HAP-1 (cell line): ENCODE data around the gene ARHGEF33.
A peak's percentile ranks its signal among the peaks of the same experiment; 100 is the strongest.

Source experiments
- DNase-seq, 2 experiments: peaks; one replicate each; pipeline ENCODE4 v3.0.0-alpha.2; 2016 to 2020; ENCODE audit warnings: low spot score in 2 of 2
- H3K27me3 ChIP-seq: fragments of 250-450 bp; sonication (Bioruptor Pico); 2 replicates; pipeline ENCODE4 v1.5.1; 2020; ENCODE audit warnings: low read depth, mild to moderate bottlenecking, moderate library complexity
- H3K36me3 ChIP-seq: fragments of 250-450 bp; sonication (Bioruptor Pico); replicated peaks from 2 replicates; pipeline ENCODE4 v1.5.1; 2020; ENCODE audit warnings: mild to moderate bottlenecking
- H3K4me1 ChIP-seq: fragments of 250-450 bp; sonication (Bioruptor Pico); 2 replicates; pipeline ENCODE4 v1.5.1; 2020; ENCODE audit warnings: mild to moderate bottlenecking
- H3K4me3 ChIP-seq: fragments of 250-450 bp; sonication (Bioruptor Pico); 2 replicates; pipeline ENCODE4 v1.5.1; 2020; ENCODE audit warnings: mild to moderate bottlenecking, moderate library complexity
- H3K9me3 ChIP-seq: fragments of 250-450 bp; sonication (Bioruptor Pico); 2 replicates; pipeline ENCODE4 v1.5.1; 2020; ENCODE audit warnings: mild to moderate bottlenecking, moderate library complexity
- in situ Hi-C: fragments of 300-500 bp; cut with MboI; formaldehyde crosslinking; loops from 3 replicates; pipeline ENCODE4 v1.14.3; 2020; ENCODE audit warnings: low sequenced_read_pairs, inconsistent platforms, mixed read lengths

Gene ARHGEF33

DNA sequence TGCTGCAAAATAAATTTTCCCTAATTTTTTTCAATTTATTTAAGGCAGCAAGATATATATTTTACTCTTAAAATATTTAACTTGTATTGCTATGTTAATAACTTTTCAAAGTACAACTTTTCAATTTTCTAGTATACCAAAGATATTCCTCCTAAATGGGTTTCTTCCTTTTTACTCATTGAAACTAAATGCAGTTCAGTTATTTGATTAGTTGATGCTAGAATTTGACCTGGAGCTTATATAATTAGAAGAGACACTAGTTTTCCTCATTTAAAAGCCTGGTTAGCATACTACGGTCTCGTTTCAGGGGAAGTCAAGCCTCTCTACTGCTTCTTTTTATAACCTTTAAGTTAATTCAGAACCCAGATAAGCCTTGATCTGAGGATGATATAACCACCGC is at the start of gene ARHGEF33:
TSS of gene ARHGEF33 (plus strand) at position 301 of the 400 bp plus-strand sequence. CDS start 29,573 bp downstream, outside the sequence.
- no peak for DNase-seq
- no peak within 1 kb of the TSS for H3K4me3 ChIP-seq
- H3K9me3 ChIP-seq, result no peaks in the 10 kb centered on the region
- no peaks in the 10 kb centered on the region for H3K36me3 ChIP-seq
- 0 out of 2 replicates have a peak, but pooled peaks cover 2% of the 10 kb centered on the region for H3K27me3 ChIP-seq
- in situ Hi-C loops, result no loop called here
- no peaks in the 10 kb centered on the region for H3K4me1 ChIP-seq

GRCh38 chr2:38850045-38850444 is 39.6 kb upstream of the ARHGEF33 start:
- in situ Hi-C loops, result no loop called here
- peaks cover 20% of the 10 kb centered on the region for H3K36me3 ChIP-seq

DNA sequence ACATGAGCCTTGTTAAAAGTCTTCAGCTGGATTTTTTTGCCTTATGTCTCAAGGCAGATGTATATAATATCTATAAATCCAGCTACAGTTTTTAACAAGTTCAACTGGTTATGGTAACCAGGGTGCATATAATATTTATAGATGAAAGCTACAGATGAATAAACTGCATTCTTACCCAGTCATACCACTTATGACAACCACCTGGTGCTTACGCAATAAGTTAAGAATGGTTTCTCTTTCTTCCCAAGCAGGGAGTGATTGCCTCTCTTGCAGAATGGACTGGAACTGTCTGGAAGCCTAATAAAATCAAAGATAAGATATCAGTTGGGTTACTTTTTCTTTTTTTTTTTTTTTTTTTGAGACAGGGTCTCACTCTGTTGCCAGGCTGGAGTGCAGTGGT is 33.5 kb upstream of the ARHGEF33 start:
- Histone ChIP-seq H3K4me3 (no peak overlapping the region), H3K27me3 (no peaks in the 10 kb centered on the region), H3K36me3 (peaks cover 41% of the 10 kb centered on the region), H3K9me3 (no peaks in the 10 kb centered on the region), H3K4me1 (no peaks in the 10 kb centered on the region)
- no peak for DNase-seq
- in situ Hi-C loops, result no loop called here

More at GRCh38 chr2:38850045-38850444, 39.6 kb upstream of the ARHGEF33 start:
- Histone ChIP-seq H3K4me3 (no peak overlapping the region), H3K9me3 (no peaks in the 10 kb centered on the region), H3K27me3 (no peaks in the 10 kb centered on the region), H3K4me1 (no peaks in the 10 kb centered on the region)
- DNase-seq, result no peak

- DNase-seq, result peak in 1 of 2 experiments; percentile 39
- no peak overlapping the region for H3K4me3 ChIP-seq
- H3K36me3 ChIP-seq, result peaks cover 36% of the 10 kb centered on the region
- H3K4me1 ChIP-seq, result peaks cover 14% of the 10 kb centered on the region
- no peaks in the 10 kb centered on the region for H3K27me3 ChIP-seq
- no peaks in the 10 kb centered on the region for H3K9me3 ChIP-seq
- in situ Hi-C loops, result no loop called here
Observed at GRCh38 chr2:38862476-38862875, 27.2 kb upstream of the ARHGEF33 start.

DNA sequence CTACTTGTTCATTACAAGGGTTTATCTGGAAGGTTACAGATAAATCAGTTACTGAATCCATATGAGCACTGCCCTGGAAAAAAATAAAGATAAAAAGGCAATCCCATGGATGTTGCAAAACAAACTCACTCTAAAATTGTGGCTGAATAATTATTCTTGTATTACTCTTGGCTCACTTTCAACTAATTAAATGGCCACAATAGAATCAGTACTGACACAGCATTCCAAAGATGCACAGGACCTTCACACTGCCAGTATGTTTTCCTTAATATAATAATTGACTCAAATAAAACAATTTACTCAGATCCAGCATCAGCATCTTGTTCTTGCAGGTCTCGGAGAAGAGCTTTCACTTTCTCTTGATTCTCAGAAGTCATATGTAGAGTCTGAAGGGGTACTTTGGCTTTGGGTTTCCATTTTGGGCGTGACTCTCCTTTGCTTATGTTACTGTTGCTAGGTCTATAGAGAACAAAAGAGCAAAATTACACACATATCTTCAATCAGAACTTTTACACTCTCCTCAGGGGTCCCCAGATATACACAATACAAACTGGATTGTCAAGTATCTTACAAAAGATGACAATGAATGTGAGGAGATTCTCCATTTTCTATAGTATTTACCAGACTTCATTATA is 26.5 kb upstream of the ARHGEF33 start:
- H3K27me3 ChIP-seq, result no peaks in the 10 kb centered on the region
- peak; percentile 13 to 40 for DNase-seq
- H3K4me3 ChIP-seq, result no peak overlapping the region
- in situ Hi-C loops, result no loop called here
- peaks cover 33% of the 10 kb centered on the region for H3K36me3 ChIP-seq
- H3K9me3 ChIP-seq, result no peaks in the 10 kb centered on the region
- peaks cover 14% of the 10 kb centered on the region for H3K4me1 ChIP-seq

DNA sequence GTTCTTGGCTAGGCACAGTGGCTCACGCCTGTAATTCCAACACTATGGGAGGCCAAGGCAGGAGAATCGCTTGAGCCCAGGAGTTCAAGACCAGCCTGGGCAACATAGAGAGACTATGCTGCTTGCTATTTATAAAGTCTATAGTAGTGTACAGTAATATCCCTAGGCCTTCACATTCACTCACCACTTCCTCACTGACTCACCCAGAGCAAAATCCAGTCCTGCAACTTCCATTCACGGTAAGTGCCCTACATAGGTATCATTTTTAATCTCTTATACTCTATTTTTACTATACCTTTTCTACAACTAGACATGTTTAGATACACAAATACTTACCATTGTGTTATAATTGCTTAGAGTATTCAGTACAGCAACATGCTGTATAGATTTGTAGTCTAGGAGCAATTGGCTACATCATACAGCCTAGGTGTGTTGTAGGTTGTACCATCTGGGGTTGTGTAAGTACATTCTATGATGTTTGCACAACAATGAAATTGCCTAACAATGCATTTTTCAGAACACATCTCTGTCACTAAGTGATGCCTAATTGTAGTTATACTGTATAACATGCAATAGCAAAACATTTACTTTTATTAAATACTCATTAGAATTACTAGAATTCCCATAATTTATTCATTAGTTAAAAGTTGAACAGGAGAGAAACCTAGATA is 22.8 kb upstream of the ARHGEF33 start:
- peaks cover 2% of the 10 kb centered on the region; the same call in 1 of the 2 replicates for H3K9me3 ChIP-seq
- in situ Hi-C loops, result no loop called here
- peaks cover 9% of the 10 kb centered on the region for H3K36me3 ChIP-seq
- no peak overlapping the region for H3K4me3 ChIP-seq
- DNase-seq, result no peak
- H3K4me1 ChIP-seq, result peaks cover 14% of the 10 kb centered on the region
- H3K27me3 ChIP-seq, result no peaks in the 10 kb centered on the region

DNA sequence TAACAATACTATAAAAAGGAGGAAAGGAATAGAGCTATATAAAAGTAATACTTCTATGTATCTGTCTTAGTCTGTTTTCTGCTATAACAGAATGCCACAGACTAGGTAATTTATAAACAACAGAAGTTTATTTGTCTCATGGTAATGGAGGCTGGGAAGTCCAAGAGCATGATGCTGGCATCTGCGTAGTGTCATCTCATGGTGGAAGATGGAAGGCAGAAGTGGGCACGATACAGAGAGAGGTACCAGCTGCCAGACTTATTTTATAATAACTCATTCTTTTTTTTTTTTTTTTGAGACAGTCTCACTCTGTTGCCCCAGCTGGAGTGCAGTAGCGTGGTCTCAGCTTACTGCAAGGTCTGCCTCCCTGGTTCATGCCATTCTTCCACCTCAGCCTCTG is 18.2 kb upstream of the ARHGEF33 start:
- H3K27me3 ChIP-seq, result no peaks in the 10 kb centered on the region
- H3K36me3 ChIP-seq, result no peaks in the 10 kb centered on the region; the same call in 1 of the 2 replicates
- H3K4me1 ChIP-seq, result peaks cover 4% of the 10 kb centered on the region
- peaks cover 9% of the 10 kb centered on the region; the same call in 1 of the 2 replicates for H3K9me3 ChIP-seq
- no peak for DNase-seq
- in situ Hi-C loops, result no loop called here
- H3K4me3 ChIP-seq, result no peak overlapping the region

DNA sequence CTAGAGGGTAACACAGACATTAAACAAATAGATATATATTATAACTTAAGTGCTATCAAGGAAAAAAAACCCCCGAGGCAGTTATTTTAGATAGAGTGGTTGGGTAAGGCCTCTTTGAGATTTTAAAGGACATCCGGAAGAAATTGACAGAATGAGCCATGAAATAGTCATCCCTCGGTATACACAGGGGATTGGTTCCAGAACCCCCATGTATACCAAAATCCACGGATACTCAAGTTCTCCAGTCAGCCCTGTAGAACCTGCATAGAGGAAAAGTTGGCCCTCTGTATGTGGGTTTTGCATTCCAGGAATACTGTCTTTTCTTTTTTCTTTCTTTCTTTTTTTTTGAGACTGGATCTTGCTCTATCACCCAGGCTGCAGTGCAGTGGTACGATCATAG is 15.9 kb upstream of the ARHGEF33 start:
- H3K27me3 ChIP-seq, result no peaks in the 10 kb centered on the region
- H3K9me3 ChIP-seq, result peaks cover 9% of the 10 kb centered on the region; the same call in 1 of the 2 replicates
- DNase-seq, result no peak
- no peak overlapping the region for H3K4me3 ChIP-seq
- no peaks in the 10 kb centered on the region; the same call in 1 of the 2 replicates for H3K36me3 ChIP-seq
- H3K4me1 ChIP-seq, result peaks cover 7% of the 10 kb centered on the region
- in situ Hi-C loops, result no loop called here

GRCh38 chr2:38875227-38875575 is 14.5 kb upstream of the ARHGEF33 start:
- H3K36me3 ChIP-seq, result no peaks in the 10 kb centered on the region; the same call in 1 of the 2 replicates
- peak overlapping the region; percentile 93 for H3K4me3 ChIP-seq
- H3K4me1 ChIP-seq, result peaks cover 7% of the 10 kb centered on the region
- in situ Hi-C loops, result no loop called here
- DNase-seq, result no peak
- H3K9me3 ChIP-seq, result peaks cover 9% of the 10 kb centered on the region; the same call in 1 of the 2 replicates
- H3K27me3 ChIP-seq, result no peaks in the 10 kb centered on the region

DNA sequence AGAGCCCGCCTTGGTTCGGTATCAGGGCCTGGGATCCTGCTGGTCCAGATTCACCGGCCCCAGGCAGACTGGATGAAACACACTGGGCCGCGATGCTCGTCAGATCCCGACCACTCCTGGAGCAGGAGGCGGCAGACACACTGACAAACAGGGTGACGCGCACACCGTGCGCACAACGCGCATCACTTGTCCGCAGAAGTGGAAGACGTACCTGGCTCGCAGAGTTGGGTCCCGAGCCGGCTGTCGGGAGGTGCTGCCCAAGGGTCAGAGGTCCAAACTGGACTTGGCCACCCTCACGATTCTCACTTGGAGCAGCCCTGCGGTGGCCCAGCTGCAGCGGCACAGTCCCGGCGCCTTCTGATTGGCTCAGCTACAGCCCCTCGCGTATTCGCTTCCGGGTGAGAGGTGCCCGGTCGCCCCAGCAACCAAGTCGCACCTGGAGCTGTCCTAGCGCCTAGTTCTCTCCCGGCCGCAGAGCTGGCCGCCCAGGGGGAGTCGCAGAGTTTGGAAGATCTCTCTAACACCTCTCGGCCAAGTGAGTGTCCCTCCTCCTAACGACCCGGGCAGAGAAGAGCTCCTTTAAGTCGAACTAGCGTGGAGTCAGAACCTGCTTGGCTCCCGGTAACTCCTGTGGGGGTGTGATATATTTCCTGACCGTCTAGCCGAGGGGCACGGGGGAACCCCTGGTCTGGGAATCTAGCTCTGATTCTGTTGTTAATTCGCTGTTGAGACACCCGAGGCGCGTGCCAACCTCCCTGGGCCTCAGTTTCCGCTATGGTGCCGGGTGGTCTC is 13.9 kb upstream of the ARHGEF33 start, which contains the start of the genes DHX57 and MORN2:
TSS of gene DHX57 (minus strand) at position 359 of the 792 bp plus-strand sequence. CDS start 7,529 bp downstream, outside the sequence.
TSS of gene MORN2 (plus strand) at position 401 of the 792 bp plus-strand sequence.
- peak; percentile 68 to 91 for DNase-seq
- Histone ChIP-seq H3K4me1 (peaks cover 7% of the 10 kb centered on the region), H3K27me3 (no peaks in the 10 kb centered on the region), H3K9me3 (peaks cover 9% of the 10 kb centered on the region; the same call in 1 of the 2 replicates), H3K36me3 (no peaks in the 10 kb centered on the region; the same call in 1 of the 2 replicates), H3K4me3 (peak within 1 kb of the TSS; percentile 93)
- in situ Hi-C loops, result no loop called here

GRCh38 chr2:38876407-38876806 is 13.3 kb upstream of the ARHGEF33 start:
- Histone ChIP-seq H3K27me3 (no peaks in the 10 kb centered on the region), H3K4me1 (peaks cover 7% of the 10 kb centered on the region), H3K36me3 (no peaks in the 10 kb centered on the region; the same call in 1 of the 2 replicates), H3K4me3 (peak overlapping the region; percentile 93), H3K9me3 (peaks cover 9% of the 10 kb centered on the region; the same call in 1 of the 2 replicates)
- DNase-seq, result peak in 1 of 2 experiments; percentile 9
- in situ Hi-C loops, result no loop called here

DNA sequence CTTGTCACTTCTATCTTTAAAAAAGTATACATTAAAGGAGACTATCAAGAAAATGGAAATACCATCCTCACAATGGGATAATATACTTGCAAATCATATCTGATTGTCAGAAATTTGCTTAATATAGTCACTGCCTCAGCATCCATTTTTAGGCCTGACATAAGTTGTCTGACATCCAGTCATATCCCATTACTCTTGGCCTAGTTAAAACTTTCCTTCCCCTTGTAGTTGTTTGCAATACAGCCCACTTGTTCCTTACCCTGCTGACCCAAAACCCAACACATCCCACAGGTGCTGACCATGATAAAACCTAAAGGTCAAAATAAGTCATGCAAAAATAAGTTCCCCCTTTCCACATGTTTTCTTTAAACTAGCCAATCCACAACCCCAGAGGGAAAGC is 3.6 kb upstream of the ARHGEF33 start:
- Histone ChIP-seq H3K9me3 (no peaks in the 10 kb centered on the region), H3K27me3 (0 out of 2 replicates have a peak, but pooled peaks cover 2% of the 10 kb centered on the region), H3K4me1 (no peaks in the 10 kb centered on the region), H3K4me3 (no peak overlapping the region), H3K36me3 (no peaks in the 10 kb centered on the region)
- no peak for DNase-seq
- in situ Hi-C loops, result no loop called here

DNA sequence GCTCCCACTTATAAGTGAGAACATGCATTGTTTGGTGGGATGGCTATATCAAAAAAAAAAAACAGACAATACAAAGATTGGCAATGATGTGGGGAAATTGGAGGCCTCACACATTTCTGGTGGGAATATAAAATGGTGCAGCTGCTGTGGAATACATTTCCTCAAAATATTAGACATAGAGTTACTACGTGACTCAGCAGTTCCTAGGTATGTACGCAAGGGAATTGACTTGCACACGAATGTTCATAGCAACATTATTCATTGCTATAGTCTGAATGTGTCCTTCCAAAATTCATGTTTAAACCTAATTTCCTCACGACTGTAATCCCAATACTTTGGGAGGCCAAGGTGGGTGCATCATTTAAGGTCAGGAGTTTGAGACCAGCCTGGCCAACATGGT is 2.3 kb upstream of the ARHGEF33 start:
- in situ Hi-C loops, result no loop called here
- H3K36me3 ChIP-seq, result no peaks in the 10 kb centered on the region
- H3K27me3 ChIP-seq, result 0 out of 2 replicates have a peak, but pooled peaks cover 2% of the 10 kb centered on the region
- H3K4me3 ChIP-seq, result no peak overlapping the region
- H3K4me1 ChIP-seq, result no peaks in the 10 kb centered on the region
- no peaks in the 10 kb centered on the region for H3K9me3 ChIP-seq
- no peak for DNase-seq
